Measurements from ENCODE around the gene FOXP1.

The FOXP1 gene

DNA sequence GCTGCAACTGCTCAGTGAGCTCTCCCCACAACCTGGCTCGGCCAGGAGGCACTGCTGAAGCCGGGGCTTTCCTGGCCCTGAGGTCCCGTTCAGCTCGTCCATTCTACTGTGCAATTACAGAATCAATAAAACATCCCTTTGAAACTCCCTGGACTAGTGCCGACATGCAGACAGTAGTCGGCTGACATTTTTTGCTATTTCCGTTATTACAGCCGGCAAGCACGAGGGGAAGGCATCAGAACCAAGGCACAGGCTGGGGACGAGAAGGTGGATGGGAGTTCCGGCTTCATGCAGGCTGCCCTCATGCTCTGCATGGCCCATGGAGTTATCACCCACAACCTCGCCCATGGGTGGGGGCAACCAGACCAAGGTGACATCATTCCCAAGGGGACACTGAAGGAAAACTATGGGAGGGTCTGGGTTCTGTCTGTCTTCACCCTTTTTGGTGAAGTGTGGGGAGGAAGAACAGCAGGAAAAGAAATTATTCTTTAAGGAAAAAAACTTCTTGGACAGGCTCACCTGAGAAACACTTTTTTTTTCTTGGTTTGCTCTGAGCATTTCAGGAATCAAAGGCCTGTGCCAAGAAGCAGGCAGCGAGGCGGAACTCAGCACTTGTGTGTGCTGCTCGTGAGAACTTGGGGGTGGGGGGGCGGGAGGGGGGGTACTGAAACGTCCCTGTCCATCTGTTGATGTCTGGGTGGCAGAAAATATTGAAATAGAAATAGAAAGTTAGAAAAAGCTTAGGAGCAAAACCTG, 154.5 kb downstream of the FOXP1 start:
- DNase-seq (ENCODE audit: low spot score), result no peak

DNA sequence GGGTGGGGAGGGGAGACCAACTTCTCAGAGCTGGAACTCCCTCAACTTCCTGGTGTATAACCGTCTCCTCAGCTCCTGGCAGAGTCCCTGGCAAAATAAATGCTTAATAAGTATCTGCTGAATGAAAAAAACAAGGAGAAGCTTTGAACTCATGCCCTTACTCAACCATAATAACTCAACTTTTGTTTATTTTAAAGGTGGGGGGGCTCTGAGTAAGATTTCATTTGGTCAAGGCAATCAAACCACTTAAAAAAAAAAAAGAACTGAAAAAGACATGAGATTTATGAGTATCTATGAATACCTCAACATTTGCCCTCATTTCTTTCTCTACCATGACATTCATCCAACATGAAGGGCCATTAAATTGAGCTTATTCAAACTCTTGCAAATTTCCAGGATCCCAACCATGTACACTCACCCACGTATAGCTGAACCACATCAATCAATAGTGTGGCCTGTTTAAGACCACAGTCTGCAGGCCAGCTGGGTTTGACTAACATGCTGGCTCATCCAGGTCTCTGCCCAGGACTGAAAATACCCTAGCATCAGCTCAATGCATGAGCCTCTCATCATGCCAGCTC, 157.9 kb downstream of the FOXP1 start:
- DNase-seq (ENCODE audit: low spot score), result no peak

DNA sequence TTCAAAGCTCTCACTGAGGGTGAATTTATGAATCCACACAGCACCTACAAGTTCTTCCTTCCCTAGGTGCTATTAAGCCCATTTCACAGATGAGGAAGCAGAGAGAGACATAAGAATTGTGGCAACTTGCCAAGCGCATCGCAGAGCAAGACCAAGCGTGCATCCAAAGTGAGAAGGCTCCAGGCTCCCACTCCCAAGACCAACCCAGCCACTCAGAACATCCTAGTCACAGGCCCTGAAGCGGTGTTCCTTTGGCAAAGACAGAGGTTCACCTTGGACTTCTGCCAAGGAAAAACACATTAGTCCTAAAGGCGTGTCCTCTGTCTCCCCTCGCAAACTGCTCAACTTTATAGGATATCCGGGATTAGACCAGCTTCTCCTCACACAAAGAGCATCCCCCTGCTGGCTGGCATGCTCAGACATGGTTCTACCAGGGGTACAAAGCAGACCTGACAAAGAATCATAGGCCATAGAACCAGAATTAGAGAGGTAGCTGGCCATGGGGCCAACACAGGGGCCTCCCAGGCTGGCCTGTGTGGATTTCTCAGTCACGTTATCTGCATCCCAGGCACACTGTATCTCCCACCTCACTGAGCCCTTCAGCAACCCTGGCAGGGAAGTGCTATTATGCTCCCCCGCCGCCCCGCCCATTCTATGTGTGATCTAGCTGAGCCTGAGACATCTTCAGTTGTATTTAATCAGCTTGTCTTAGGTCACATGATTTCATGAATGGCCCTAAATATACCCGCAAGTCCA, 160.2 kb downstream of the FOXP1 start:
- DNase-seq (ENCODE audit: low spot score), result no peak

DNA sequence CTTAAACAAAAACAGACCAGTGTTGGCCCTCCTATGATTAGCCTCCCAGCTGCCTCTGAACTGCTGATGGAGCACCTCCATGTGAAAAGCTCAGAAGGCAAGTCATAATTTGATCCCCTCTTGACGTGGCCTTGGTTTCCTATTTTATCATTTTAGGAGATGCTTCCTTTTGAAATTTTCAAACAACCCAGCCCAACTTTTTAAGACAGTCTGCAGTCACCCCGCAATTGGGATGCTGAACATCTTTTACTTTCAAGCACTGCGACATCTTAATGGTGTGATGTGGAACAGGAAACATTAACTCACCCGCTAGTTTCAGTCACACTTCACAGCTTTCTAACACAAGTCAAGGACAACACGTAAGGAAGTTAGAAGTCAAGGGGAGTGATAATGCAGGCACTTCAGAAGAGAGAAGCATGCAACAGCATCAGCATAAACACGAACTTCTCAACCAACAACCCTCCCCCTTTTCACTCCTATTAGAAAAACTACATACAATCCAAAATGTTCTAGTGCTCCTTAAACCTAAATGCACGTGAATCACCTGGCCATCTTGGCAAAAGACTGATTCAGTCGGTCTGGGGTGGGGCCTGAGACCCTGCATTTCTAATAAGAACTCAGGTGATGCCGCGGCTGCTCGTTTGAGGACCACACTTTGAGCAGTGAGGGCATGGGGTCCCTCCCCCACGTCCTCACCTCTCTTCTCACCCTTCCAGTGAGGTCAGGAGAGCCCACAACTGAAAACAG, 161.5 kb downstream of the FOXP1 start:
- no peak for DNase-seq (ENCODE audit: low spot score)

DNA sequence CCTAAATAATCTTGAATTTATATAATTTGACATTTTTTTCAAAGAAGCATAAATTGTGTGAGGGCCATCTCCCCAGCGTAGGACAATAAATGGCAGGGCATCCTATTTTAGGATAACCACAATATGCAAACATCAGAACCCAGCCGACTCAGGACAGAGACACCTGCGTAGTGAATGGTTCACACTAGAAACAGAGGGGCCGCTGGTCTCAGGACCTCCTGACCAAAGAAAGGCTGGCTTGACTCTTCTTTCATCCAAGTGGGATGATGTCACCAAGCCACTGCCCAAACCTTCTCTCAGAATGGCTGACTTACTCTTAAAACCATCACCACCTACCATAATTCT, 162.1 kb downstream of the FOXP1 start:
- DNase-seq (ENCODE audit: low spot score), result no peak

DNA sequence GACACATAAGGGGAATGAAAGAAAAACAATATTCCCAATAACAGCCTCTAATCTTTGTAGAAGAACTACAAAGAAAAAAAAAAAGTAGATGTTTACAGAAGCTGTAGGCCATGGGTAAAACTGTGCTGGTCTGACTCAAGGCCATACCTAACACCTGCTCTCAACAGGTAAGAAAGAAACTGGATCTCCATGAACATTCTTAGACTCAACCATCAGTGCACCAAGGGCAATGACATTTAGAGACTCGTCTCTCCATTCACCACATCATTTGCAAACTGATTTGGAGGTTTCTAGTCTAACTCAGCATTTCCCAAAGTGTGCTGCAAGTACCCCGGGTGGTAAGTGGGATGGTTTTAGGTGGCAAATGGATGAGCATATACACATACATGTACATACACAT, 164.2 kb downstream of the FOXP1 start:
- no peak for DNase-seq (ENCODE audit: low spot score)

DNA sequence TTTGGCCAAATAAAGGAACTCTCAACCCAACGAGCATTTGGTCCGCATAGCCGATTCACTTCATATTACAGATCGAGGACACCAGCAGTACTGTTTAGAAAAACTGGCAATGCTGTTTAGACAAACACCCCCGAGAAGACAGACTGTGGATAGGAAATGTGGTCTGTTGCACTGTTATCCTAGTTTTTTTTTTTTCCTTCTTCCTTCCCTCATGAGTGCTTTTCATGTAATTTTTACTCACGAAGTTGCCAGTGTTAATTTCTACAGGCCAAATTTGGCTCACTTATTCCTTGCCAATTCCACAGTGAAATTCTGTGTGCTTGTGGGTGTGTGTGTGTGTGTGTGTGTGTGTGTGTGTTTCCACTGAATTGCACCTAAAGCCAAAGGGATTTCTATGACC, 165.7 kb downstream of the FOXP1 start:
- no peak for DNase-seq (ENCODE audit: low spot score)

DNA sequence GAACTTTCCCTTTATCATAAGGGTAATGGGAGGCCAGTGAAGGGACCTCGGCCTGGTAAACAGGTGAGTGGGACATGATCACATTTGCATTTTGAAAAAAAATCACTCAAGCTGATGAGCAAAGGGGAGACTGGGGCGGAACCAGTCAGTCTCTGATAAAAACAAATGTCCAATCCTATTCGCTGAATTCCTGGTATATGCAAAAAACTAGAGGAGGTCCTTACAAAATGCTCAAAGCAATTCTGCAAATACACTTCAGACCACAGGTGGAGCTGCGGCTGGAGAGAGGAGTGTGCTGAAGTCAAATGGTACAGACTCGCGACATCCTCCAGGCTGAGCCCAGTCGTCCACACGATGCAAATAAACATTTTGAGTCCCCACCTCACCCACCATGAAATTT, 166.7 kb downstream of the FOXP1 start:
- DNase-seq (ENCODE audit: low spot score), result no peak

DNA sequence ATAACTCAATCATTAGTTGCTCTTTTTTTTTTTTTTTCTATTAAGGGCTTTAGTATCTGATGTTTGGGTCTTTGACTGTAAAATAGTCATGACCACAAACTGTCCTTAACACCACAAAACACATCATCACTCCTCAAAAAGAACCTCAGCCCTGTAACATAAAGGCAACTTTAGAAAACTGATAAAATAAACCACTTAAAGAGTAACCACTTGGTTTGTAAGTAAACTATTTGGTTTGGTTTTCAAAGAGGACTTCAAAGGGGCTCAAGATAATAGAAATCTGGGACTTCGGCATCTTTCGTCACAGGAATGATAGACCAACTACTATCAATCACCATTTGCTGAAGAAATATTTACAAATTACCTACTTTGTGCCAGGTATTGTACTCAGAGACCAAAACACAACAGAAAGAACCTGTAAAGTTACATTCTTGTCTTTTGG, 167.8 kb downstream of the FOXP1 start:
- no peak for DNase-seq (ENCODE audit: low spot score)

DNA sequence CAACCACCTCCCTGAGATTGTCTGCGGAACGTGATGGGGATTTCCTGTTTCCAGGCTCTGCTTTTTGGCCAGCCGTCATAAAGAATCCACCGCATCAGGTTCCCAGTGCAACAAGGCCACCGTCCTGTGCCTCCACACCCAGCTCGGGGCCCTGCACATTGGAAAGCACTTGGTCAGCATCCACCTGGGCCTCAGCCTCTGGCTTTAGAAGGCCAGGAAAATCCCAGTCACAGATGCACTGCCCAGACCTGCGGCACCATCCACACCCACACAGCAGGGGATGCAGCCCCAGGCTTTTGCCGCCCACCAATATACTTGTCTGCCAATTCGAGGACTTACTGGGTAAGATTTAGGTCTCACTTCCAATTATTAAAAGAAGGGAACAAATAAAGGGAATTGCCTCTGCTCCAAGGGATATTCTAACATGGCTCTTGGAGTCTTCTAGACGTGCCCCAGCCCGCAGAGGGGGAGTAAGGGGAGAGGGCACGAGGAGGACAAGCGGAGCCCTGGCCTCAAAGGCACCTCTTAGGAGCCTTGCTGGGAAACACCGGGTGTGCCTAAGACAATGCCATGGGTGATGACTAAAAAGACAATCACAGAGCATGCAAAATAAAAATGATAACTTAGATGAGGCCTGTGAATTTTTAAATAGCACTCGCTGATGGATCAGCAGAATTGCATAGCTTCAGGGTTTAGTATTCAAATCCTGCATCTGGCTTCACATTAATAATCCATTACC, 169.2 kb downstream of the FOXP1 start:
- DNase-seq (ENCODE audit: low spot score), result no peak

DNA sequence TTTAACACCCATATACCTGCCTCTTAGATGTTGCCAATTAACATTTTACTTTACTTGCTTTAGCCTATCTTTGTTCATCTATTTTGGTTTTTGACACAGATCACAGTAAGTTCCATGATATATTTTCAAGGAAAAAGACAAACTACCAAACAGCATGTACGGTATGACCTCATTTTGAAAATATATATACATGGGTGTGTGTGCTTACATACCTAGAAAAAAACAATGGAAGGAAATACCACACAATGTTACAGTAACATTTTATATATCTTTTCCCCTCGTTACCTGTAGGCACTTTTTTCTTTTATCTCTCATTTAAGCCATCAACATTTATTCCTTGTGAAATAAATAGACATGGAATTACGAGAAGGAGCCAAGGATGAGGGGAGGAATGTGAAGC, 170.0 kb downstream of the FOXP1 start:
- no peak for DNase-seq (ENCODE audit: low spot score)

DNA sequence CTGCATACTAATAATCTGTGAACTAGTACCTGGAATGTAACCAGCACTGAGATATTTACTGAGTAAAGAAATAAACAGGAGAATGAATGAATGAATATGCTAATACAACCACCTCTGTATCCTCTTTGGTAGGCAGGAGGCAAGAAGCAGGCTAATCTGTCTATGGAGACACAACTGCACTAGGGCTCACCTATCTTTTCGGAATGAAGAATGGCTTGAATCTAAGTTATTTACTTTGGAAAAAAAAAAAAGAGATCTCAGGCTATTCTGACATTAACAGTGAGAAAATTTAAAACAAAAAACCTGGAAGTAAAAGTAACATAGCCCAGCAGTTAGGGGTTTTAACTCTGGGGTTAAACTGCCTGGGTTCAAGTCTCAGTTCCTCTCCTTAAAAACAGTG, 174.2 kb downstream of the FOXP1 start:
- DNase-seq (ENCODE audit: low spot score), result no peak

DNA sequence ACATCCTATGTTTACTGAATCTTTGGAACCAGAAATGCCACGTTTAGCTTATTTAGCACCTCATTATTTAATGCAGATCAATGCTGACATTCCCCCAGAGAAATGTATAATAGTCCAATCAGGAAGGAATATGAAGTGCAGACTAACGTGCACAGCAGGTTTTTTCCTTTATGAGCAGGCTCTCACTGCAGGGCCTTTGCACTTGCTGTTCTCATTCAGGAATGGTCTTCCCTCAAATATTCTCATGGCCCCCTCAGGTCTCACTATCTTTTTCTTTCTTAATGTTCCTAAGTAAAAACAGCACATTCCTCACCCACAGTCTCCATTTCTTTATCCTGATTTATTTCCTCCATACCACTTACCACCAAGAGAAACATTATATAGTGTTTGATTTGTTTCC, 174.6 kb downstream of the FOXP1 start:
- DNase-seq (ENCODE audit: low spot score), result no peak

DNA sequence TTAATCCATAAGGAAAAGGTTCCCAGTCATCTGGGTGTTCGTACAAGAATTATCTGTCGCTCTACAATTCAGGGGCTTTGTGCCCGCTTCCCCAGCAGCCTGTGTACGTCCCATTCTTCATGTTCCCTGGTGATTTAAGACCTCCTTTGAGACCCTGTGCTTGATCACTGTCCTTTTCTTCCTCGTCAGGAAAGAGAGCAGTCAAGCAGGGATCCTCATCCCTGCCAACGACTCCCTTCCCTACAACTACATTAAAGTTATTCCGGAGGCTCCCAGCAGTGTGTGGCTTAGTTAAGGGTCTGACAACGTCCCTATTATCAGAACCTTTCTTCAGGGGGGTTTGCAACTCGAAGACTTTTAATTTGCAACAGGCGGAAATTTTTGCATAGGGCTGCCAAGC, 175.7 kb downstream of the FOXP1 start:
- no peak for DNase-seq (ENCODE audit: low spot score)

DNA sequence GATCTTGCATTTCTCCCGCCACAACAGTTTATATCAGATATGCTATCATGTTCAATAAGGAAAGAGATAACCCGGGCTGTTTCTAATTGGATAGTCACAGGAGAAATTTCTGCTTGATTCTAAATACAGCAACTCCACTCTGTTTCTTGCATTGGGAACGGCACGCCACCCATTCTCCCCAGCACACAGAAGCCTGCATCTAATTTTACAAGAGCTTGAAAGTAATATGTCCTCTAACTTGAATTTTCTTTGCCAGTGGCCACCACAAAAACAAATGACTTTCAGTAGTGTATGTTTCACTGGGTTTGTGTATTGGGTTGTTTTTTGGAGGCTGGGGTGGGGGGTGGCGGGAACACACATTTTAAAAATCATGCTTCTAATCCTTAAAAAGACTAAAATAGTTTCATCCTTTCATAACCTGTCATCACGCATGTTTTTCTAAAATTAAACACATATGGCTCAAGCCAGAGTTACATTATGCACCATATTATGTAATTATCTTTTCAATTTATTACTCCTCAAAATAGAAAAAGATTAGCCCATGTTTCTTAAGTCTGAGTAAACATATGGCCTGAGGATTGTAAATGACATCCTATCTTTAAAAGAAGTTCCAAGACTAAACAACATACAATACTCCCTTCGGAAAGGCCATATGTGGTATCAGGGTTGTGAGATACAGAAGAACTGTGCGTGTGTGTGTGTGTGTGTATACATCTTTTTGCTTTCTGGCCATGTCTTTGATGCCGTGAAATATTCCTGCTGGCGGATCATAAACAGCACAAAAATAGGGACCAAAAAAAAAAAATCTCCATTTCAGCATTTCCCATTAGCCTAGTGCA, 176.3 kb downstream of the FOXP1 start:
- no peak for DNase-seq (ENCODE audit: low spot score)

DNA sequence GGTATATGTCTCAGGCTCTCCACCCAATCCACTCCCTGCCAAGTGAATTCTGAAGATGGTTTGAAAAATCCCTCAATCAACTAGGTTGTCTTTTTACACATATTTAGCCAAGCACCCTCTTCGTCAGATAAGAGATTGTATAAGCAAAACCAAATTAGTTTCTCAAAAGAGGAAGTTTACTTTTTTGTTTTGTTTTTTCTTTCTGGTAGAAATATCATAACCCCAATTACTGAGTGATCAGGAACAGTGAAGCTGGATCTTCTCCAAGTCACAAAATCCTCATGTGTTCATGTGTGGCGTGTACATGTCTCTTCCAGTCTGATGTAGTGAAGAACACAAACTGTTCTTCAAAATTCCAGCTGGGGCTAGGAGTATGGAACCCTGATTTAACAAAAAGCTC, 180.6 kb downstream of the FOXP1 start:
- DNase-seq (ENCODE audit: low spot score), result no peak

DNA sequence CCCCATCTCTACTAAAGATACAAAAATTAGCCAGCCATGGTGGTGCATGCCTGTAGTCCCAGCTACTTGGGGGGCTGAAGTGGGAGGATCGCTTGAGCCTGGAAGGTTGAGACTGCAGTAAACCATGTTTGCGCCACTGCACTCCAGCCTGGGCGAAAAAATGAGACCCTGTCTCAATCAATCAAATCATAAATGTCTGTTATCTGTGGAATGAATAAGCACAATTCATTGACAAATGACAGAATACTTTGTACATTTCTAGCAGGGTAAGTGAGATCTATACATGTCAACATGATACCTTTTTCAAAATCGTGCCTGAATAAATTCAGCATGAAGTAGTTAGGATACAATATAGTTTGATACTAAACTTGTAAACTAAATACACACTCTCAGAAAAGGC, 181.2 kb downstream of the FOXP1 start:
- DNase-seq (ENCODE audit: low spot score), result no peak

DNA sequence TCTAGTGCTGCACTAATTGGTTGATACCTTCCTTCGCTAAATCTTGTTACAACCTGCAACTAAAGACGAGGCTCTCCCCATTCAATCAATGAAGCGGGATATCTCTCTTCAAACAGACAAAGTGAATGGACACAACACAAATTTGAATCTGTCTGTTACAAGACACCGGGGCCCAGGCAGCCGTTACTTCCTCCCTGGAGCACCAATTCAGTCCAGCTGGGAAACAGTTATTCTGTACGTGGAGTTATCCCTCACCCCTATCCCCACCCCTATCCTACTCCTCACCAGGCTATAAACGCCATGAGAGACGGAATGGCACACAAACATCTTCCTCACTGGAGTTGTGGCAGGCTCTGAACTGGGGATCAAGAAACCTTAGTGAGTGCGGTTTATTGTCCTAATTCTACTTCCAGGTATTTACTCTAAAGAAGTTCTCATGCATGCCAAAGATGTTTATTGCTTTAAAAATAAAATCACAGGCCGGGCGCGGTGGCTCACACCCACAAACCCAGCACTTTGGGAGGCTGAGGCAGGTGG, 181.8 kb downstream of the FOXP1 start:
- no peak for DNase-seq (ENCODE audit: low spot score)

DNA sequence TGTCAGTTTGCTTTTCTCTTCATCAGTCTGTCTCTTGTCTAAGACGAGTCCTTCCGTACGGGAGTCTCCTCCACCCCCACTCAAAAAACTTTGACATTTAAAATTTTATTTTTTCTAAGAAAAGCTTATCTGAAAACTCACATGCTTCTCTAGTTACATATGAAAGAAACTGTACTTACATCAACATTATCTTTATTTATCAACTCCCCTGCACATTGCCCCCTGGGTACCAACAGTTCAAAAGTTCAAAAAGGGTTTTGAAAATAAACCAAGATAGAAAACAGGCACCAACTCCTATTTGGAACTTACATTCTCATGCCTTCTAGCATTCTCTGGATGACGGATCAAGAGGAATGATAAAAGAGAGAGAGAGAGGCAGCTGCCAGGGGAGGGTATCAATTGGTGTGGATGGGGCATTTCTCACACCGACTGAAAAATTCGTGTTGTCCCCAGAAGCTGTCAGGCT, 182.5 kb downstream of the FOXP1 start:
- no peak for DNase-seq (ENCODE audit: low spot score)

DNA sequence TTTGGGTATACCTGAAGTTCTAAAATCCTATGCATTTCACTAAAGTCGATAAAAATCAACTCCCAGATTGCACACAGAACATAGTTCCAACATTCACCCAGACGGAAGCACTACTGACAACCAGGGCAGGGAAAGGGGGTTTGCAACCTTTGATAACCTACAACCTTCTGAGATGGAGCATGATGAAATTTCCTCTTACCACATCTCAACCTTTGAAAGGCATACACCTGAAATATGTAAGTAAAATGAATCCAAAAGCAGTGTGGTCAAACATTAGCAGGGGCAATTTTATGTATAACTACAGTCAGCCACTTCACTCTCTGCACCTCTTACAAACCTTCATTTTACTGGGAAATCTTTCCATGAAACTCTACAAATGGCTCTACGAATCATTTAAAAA, 184.1 kb downstream of the FOXP1 start:
- no peak for DNase-seq (ENCODE audit: low spot score)
